Stimulated activated CD4-positive, alpha-beta T cell treated with anti-CD3 and anti-CD28 coated beads, Interleukin-15, amount 100 ng/mL, for 1 hour (primary cell): ENCODE results near the gene EXOSC10.
"Not testable (repeated sequence)": the region's sequence is repeated elsewhere in the genome, so short reads cannot be mapped to it uniquely, and the experiment has no call there.

ENCODE experiments used
- DNase-seq, 2 donors: peaks; one replicate each; pipeline ENCODE4 v3.0.0-alpha.2; 2020; ENCODE audit warnings: low read depth in 1 of 2, low spot score in 1 of 2

The EXOSC10 gene

DNA sequence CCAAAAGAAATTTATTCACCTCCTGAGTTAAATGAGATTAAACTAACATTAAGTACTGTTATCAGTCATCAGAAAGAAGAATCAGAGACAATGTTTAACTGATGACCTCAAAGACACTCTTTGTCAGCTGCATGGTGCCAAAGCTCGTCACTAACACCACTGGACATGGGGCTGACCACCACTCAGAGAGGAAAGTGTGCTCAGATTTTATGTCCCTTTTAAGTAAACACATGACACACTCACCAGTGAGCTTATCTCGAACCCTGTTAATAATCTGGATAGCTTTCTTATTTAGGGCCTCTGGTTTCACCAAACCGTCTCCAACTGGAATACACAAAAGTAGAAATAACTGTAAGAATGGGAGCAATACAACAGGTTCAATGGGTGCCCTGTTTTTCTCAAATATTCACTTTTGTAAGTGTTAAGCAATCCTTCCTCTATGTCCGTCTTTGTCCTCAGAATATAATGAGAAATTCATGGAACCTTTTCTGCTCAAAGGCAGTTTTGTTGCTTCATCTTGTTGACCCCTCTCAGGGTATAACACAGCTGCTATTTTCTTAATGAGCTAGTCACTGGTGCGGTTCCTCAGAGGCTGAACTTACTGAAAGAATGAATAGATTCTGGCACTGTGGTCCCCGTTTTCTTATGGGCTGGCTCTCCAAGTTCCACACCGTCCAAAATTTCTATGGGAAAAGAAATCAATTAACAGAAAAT, 9.5 kb upstream of the EXOSC10 start:
- no peak for DNase-seq

DNA sequence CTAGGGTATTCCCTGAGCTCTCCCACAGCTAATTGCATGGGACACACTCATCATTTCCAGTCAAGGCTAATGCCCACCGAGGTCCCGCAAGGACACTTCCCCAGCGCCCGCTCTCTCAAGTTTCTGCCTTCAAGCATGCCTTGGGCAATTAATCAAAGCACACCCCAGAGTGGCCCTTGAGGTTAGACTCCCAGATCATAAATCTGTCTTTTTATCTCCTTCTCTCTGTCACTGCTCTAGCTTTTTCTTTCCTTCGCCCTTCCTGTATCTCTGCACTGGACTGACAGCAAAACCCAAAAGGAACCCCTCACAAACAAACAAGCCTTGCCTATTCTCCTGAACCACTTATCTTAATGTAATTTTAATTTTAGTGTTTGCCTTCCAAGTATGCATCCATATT, 7.9 kb upstream of the EXOSC10 start:
- DNase-seq = no peak

DNA sequence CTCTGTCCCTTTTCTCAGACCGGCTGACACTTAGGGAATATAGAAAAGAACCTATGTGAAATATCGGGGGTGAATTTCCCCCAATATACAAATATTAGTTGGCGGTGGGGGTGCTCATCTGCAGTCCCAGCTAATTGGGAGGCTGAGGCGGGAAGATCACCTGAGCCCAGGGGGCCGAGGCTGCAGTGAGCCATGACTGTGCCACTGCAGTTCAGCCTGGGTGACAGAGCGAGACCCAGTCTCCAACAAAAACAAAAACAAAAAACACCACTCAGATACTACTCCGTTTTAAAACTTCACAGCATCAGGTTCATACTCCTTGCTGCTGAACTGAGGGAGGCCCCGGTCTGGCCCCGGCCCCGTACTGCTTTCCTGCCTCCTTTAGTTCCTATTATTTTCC, 5.9 kb upstream of the EXOSC10 start:
- no peak for DNase-seq

DNA sequence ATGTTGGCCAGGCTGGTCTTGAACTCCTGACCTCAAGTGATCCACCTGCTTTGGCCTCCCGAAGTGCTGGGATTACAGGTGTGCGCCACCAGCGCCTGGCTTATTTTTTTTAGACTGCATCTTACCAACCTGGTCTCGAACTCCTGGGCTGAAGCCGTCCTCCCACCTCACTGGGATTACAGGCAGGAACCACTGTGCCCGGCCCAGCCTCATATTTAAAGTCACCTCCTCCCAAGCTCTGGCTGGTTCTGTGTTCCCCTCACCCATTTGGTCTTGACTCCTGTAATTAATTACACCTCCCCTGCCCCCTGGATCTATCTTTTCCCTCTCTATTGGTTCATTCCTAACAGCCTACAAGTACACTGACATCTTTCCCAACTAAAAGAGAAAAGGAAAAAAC, 1.7 kb upstream of the EXOSC10 start:
- DNase-seq = no peak

DNA sequence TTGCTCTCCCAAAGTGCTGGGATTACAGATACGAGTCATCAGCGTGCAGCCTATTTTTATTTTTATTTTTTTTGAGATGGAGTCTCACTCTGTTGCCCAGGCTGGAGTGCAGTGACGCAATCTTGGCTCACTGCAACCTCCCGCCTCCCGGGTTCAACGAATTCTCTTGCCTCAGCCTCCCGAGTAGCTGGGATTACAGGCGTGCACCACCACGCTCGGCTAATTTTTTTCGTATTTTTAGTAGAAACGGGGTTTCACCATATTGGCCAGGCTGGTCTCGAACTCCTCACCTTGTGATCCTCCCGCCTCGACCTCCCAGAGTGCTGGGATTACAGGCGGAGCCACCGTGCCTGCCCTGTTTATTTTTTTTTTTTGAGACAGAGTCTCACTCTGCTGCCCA, 1.1 kb upstream of the EXOSC10 start:
- DNase-seq = not testable (repeated sequence)

DNA sequence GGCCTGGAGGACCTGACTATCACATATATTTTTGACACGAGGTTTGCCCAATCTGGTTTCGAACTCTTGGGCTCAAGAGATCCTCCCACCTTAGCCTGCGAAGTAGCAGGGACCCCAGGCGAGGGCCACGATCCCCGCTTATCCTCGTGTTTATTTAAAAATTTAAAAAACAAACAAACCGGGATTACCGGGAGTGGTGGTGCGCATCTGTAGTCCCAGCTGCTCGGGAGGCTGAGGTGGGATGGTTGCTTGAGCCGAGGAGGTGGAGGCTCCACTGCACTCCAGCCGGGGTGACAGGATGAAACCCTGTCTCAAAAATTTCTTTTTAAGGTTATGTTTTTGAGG, 452 bp upstream of the EXOSC10 start:
- no peak for DNase-seq

DNA sequence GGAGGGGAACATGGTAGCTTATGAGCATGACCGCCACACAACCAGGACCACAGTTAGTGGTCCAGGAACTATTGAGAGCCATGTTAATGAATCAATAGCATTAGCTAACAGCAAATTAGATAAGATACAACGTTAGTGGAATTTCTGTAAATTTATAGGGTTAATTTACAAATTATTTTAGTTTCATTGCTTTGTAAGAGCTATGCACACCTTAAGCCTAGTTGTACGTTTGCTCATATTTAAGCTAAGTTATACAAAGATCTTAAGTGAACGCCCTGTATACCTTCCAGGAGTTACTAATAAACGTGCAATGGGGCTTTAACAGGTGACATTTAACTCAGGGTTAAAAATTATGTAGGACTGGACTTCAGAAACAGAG, 749 bp downstream of the EXOSC10 start:
- DNase-seq = no peak

DNA sequence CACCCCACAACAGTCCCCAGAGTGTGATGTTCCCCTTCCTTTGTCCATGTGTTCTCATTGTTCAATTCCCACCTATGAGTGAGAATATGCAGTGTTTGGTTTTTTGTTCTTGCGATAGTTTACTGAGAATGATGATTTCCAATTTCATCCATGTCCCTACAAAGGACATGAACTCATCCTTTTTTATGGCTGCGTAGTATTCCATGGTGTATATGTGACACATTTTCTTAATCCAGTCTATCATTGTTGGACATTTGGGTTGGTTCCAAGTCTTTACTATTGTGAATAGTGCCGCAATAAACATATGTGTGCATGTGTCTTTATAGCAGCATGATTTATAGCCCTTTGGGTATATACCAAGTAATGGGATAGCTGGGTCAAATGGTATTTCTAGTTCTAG, 15.9 kb downstream of the EXOSC10 start:
- DNase-seq = not testable (repeated sequence)

DNA sequence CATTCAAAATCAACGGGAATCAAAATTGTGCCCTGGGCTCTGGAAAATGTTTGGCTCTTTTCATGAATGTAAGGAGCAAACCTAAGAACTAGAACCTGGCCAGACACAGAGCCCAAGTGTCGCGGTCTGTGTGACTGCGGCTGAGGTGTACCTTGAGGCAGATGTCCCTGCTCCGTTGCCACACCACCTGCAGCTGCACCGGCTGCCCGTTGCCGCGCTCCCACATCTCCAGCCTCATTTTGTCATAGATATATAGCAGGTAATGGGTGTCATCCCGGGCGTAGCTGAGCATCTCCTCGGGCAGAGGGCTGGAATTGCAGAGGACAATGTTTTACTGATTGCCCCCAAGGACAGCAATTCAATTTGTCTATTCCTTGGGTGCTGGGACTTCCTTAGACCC, 18.7 kb downstream of the EXOSC10 start:
- DNase-seq = no peak

DNA sequence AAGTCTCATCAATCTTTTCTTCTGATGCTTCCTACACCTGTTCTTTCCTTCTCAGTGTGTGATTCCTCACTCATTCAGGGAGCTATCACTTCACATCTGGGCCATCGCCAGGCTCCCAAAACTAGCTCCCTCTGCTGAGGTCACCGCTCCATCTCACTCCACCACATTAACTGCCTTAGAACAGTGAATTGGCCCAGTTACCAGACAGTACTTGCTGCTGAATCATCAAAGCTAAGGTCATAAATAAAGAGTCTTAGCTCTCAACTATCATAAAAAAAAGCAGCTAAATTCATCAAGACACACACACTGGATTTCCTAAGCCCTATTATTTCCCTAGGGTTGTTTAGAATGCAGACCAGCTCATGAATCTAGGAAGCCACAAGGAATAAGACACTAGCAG, 21.0 kb downstream of the EXOSC10 start:
- DNase-seq = no peak

DNA sequence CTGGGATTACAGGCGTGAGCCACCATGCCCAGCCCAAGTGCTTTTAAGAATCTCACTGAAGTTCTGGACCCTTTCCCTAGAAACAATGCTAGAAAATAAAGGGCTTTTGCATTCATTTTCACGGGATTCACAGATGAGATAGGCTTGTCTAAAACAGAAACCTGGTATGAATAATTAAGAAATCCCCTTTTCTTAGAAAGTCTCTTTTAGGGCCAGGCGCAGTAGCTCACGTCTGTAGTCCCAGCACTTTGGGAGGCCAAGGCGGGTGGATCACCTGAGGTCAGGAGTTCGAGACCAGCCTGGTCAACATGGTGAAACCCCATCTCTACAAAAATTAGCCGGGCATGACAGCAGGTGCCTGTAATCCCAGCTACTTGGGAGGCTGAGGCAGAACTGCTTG, 26.3 kb downstream of the EXOSC10 start:
- not testable (repeated sequence) for DNase-seq

DNA sequence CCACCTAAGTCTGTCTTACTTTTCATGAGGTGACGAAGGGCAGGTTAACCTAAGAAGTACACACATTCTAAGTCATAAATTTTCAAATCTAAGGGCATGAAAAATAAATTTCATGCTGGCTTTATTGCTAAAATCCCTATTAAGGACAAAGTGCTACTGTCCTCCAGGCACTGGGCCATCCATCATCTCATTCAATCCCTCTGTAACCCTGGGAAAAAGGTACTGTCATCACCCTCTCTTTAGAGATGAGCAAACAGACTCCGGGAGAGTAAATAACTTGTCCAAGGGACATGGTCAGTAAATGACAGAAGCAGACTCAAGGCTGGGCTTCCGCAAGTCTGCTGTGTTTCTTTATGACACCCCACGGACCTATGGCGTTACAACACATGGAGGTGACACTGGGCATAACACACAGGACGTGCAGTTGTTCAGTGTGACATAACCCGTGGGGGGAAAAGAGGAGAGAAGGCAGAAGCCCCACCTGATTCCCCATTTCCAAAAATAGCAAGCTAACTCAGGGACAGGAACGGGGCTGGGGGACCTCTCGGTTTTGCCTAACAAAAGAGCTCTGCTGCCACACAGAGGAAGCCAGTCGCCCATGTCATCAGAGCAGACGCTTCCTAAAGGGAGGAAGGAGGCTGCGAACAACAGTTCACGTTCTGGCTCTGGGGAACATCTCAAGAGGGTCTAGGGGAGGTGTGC, 27.3 kb downstream of the EXOSC10 start:
- DNase-seq = no peak

DNA sequence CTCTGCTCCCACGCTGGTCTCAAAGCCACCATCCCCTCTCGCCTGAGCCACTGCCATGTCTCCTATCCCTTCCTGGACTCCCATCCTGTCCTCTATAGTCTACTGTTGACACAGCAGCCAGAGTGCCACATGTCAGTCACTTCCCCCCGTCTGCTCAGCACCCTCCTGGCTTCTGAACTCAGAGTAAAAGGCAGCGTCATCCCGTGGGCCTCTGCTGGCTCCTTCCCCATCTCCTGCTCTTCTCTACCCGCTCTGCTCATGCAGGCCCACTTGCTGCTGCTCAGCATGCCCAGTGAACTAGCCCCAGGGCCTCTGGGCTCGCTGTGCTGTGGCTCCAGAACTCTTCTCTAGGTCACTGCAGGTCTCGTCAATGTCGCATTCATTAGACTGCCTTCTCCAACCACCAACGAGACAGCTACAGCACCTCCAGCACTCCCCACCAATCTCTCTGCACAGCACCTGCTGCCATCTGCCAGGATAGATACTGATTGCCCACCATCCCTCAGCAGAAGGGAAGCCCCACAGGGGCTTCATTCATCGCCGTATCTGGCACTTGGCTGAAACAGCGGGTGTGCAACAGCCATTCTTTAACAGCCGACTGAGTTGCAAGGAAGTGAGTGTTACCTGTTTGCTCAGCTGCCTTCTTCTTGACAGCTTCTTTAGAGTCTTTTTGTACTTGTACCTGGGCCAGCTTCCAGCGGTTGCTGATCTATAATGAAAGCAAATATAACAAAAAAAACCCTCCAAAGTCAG, 28.0 kb downstream of the EXOSC10 start:
- no peak for DNase-seq

DNA sequence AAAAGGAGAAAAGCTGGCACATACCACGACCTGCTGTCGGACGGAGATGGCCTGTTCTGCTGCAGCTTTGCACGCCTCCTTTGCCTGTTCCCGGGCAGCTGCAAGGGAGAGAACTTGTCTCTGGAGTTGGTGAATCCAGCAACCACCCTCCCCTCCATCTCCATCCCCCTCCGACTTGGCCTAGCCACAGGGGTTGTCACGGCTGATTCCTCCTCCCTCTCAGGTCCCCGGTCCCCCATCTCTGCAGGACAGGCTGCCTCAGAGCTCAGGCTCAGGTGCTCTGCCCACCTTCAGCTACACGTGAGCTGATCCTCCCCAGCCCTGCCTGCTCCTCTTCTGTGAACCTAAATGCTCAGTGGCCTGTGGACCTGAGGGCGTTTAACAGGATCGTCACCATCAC, 28.8 kb downstream of the EXOSC10 start:
- no peak for DNase-seq

DNA sequence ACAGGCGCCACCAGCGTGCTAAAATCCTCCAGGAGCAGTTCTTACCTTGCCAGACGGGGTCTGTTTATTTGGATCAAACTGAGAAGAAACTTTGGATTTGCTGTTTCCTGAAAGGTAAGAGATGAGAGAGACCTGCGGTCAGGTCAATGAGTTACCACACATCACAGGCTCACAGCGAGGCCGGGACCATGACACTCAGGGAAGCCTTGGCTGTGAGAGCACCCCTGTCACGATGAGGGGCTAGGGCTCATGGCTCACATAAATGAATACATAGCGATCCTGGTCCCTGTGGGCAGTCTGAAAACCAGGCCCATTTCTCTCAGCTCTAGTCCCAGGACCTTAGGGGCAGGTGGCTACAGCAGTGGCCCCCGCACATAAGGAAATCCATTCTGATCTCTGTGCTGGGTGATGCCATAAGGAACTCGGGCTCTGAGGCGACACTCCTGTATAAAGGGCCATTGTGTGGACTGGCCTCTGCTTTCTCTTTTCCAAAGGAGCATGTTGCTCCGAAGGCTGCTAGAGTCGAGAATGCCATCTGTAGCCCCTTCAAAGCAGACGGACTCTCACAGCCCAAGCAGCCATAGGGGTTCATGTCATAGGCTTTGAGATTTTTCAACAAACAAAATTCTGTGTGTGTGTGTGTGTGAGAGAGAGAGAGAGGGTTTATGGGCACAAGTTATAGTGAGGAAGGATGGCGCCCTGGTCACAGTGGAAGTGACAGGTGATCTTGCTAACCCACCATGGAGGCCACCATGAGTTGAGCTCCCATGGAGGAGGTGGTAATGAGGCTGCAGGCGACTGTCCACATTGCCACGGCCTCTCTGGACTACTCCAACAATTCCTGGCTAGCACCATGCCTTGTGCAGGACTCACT, 30.8 kb downstream of the EXOSC10 start:
- no peak for DNase-seq

DNA sequence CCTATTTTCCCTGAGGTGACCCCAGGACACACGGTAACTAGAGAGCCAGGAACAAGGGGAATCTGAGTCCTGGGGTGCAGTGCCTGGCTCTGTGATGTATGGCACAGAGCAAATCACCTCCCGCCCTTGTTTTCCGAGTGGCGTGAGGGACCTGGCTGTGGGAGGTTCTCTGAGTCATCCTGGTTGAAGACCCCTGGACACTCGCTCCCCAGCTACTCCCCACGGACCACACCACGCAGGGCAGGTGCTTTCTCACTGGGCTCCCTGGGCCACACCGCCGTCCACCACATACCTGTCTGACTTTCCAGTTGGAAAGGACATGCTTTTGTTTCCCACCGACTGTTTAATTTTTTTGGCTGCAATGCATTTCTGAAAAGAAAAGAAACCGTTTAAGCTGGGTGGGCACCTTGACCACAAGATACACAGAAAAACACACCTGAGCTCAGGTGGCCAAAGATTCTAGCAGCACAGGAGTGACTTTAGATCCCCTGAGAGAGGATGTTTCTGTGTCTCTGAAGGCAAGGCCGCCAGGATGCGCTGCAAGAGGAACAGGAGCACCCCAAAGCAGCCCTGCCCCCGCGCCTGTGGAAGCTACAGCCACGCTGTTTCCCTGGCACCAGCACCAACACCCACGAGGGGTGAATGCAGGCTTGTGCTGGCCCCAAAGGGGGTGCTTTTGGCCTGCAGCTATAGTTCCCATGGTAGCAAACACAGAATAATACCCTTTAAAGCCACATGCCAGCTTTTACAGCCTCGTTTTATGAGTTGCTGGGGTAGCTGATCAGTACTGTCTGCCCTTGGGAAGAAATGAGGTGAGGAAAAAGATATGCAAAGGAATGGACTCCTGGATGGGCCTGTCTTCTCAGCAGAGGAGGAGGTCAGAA, 31.7 kb downstream of the EXOSC10 start:
- DNase-seq = no peak

DNA sequence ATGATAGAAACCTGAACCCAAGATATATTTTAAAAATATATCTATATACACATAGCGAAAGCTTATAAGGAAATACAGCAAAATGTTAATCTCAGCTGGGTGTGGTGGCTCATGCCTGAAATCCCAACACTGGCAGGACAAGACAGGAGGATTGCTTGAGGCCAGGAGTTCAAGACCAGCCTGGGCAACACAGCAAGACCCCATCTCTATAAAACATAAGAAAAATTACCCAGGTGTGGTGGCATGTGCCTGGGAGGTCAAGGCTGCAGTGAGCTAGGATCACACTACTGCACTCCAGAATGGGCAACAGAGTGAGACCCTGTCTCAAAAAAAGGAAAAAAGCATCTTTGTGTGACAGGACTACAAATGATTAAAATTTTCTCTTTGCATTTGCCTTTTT, 33.9 kb downstream of the EXOSC10 start:
- no peak for DNase-seq

DNA sequence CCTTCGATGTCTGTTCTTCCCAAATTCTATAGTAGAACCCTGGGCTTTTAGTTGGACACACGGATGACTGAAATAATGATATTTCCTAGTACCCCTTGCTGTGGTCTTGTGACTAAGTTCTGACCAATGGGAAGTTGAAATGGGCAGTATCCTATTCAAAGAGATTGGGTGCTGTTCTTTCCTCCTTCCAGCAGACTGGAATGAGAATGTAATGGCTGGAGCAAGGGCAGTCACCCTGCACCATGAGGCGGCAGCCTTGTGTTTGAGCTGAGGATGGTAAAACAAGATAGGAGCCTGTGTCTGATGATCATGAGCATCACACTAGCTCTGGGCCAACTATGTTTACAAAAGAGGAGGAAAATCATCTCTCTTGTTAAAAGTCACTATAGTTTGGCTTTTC, 34.7 kb downstream of the EXOSC10 start:
- DNase-seq = no peak

DNA sequence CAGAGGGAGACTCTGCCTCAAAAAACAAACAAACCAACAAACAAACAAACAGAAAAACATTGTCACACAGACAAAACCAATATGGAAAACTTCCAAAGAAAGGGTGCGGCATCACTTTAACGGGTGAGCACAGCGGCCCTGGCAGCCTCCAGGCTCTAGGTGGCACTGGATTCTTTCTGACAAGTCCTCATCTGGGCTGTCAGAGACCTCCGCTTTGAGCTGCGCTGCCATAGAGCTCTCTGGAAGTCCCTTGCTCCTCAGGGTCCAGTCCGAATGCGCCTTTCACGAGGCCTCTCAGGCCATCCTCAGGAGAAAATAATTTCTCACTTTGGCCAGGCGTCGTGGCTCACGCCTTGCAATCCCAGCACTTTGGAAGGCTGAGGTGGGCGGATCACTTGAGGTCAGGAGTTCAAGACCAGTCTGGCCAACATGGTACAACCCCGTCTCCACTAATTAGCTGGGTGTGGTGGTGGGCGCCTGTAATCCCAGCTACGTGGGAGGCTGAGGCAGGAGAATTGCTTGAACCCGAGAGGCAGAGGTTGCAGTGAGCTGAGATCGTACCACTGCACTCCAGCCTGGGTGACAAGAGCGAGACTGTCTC, 35.6 kb downstream of the EXOSC10 start:
- DNase-seq = not testable (repeated sequence)

DNA sequence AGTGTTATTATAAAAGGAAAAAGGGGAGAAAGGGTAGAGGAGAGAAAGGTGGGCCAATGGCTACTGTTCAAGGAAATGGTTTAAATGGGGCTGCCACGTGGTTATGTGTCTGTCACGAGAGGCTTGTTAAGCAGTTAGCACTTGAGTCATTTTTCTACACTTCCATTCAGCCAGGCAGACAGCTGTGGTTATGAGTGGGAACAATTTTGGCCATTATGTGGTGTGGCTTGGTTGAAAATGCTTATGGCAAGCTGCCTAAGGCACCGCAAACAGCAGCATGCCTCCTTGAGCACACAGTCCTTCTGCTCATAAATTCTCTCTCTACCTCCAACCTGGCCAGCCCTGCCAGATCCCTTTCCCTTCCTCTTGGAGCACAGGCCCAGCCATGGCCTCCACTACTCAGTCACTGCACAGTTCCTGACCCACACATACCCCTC, 36.7 kb downstream of the EXOSC10 start:
- DNase-seq = no peak
